GM06990 (cell line): ENCODE measurements around the gene GAREM2.

Experiments
- DNase-seq: peaks from one replicate; pipeline ENCODE4 v3.0.0-alpha.2; 2011; ENCODE audit not compliant: insufficient read length; ENCODE audit errors: extremely low read depth
- H3K27me3 ChIP-seq: replicated peaks from 2 replicates; pipeline ENCODE4 v1.6.0; 2011; ENCODE audit warnings: low read length; ENCODE audit not compliant: control insufficient read depth, insufficient read depth
- H3K36me3 ChIP-seq: 2 replicates; pipeline ENCODE4 v1.5.1; 2011; ENCODE audit warnings: low read length; ENCODE audit not compliant: control insufficient read depth, insufficient read depth
- H3K4me3 ChIP-seq: replicated peaks from 2 replicates; pipeline ENCODE4 v1.5.1; 2011; ENCODE audit warnings: low read depth, mild to moderate bottlenecking, control low read depth, low read length
- CTCF ChIP-seq: IDR thresholded peaks from 2 replicates; pipeline ENCODE4 v1.5.1; 2011; ENCODE audit warnings: low read length, control low read depth, mild to moderate bottlenecking, inconsistent platforms; ENCODE audit not compliant: insufficient read depth, poor library complexity, severe bottlenecking

The GAREM2 gene

GRCh38 chr2:26216587-26216986 lies 43.7 kb downstream of the GAREM2 start:
- Histone ChIP-seq H3K36me3 (peaks cover under 1% of the 10 kb centered on the region), H3K4me3 (no peak overlapping the region), H3K27me3 (no peaks in the 10 kb centered on the region)
- TF ChIP-seq CTCF: no peak
- no peak for DNase-seq

- Histone ChIP-seq H3K36me3 (peaks cover 4% of the 10 kb centered on the region), H3K4me3 (no peak overlapping the region), H3K27me3 (no peaks in the 10 kb centered on the region)
- no peak for DNase-seq
- TF ChIP-seq CTCF: no peak
Measured at GRCh38 chr2:26217720-26218119, 44.8 kb downstream of the GAREM2 start.

GRCh38 chr2:26223018-26223417 lies 50.1 kb downstream of the GAREM2 start:
- Histone ChIP-seq H3K4me3 (no peak overlapping the region), H3K36me3 (peaks cover 8% of the 10 kb centered on the region), H3K27me3 (no peaks in the 10 kb centered on the region)
- no peak for DNase-seq
- TF ChIP-seq CTCF: no peak

- no peak for TF ChIP-seq CTCF
- no peaks in the 10 kb centered on the region for H3K27me3 ChIP-seq
- peaks cover 9% of the 10 kb centered on the region for H3K36me3 ChIP-seq
- no peak overlapping the region for H3K4me3 ChIP-seq
- DNase-seq: no peak
Measured at GRCh38 chr2:26224095-26224494, 51.2 kb downstream of the GAREM2 start.

- Histone ChIP-seq H3K27me3 (no peaks in the 10 kb centered on the region), H3K4me3 (no peak overlapping the region), H3K36me3 (peaks cover 12% of the 10 kb centered on the region)
- DNase-seq: no peak
- TF ChIP-seq CTCF: no peak
Measured at GRCh38 chr2:26229595-26229994, 56.7 kb downstream of the GAREM2 start.

GRCh38 chr2:26230806-26231205 lies 57.9 kb downstream of the GAREM2 start:
- H3K27me3 ChIP-seq: no peaks in the 10 kb centered on the region
- no peak for TF ChIP-seq CTCF
- DNase-seq: no peak
- H3K4me3 ChIP-seq: no peak overlapping the region
- H3K36me3 ChIP-seq: peaks cover 12% of the 10 kb centered on the region
